Activated CD4-positive, alpha-beta memory T cell treated with anti-CD3 and anti-CD28 coated beads, Interleukin-2, amount 10 ng/mL, durations not matched to agents 7 days and 5 days (primary cell): ENCODE measurements around the gene THEMIS. TPM values are rescaled to one million over a fixed set of nuclear protein-coding genes. Genes with fewer than 3 reads are reported as not detected.

Source experiments
- CTCF ChIA-PET: fragments of 350-600 bp; sonication (Branson Sonifier 250); formaldehyde crosslinking; loops from one replicate; lab custom pipeline; 2021; ENCODE audit warnings: antibody characterized with exemption, inconsistent platforms; lab: Charles Lee
- POLR2A ChIA-PET: fragments of 350-600 bp; sonication (Branson Sonifier 250); formaldehyde crosslinking; loops from one replicate; lab custom pipeline; 2021; ENCODE audit warnings: antibody characterized with exemption; lab: Charles Lee
- DNase-seq: peaks from one replicate; pipeline ENCODE4 v3.0.0-alpha.2; 2020
- H3K27ac Mint-ChIP-seq: one replicate; pipeline ENCODE4 v1.8.0; 2021; ENCODE audit warnings: mild to moderate bottlenecking, mixed read lengths
- H3K27me3 Mint-ChIP-seq: one replicate; pipeline ENCODE4 v1.8.0; 2021; ENCODE audit warnings: mixed read lengths
- H3K36me3 Mint-ChIP-seq: one replicate; pipeline ENCODE4 v1.8.0; 2021; ENCODE audit warnings: low read depth, mixed read lengths
- H3K4me1 Mint-ChIP-seq: one replicate; pipeline ENCODE4 v1.8.0; 2021; ENCODE audit warnings: mixed read lengths
- H3K4me3 Mint-ChIP-seq: one replicate; pipeline ENCODE4 v1.8.0; 2021; ENCODE audit warnings: mild to moderate bottlenecking, mixed read lengths
- H3K9me3 Mint-ChIP-seq: one replicate; pipeline ENCODE4 v1.8.0; 2021; ENCODE audit warnings: mixed read lengths
- total RNA-seq, 2 experiments: library from RNA; stranded (reverse); gene quantifications; one replicate each; pipeline ENCODE4 v1.2.3, GENCODE V29; 2021

Gene THEMIS
- total RNA-seq, 2 experiments from 2014 or later: 65.6 to 68.2 TPM

DNA sequence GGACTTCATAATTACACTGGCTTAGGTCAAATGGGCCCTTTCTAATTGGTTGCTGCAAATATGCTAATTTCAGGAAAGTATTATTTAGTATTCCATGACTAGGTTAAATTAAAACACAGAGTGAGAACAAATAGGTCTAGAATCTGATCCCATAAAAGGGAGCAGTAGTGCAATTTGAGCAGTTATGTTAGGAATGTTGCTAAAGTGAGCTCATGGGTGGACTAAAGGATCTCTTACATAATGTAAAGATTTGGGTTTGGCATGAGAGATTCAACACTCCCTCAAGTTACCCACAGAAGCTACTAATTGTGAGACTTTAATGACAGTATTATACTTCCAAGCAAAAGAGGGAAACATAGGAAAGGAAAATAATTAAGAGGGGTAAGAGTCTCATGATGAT lies 214.8 kb downstream of the THEMIS start:
- Mint-ChIP-seq H3K4me3 (no peak overlapping the region), H3K9me3 (peaks cover 8% of the 10 kb centered on the region), H3K27ac (no peak overlapping the region), H3K27me3 (no peaks in the 10 kb centered on the region), H3K36me3 (peaks cover 20% of the 10 kb centered on the region), H3K4me1 (no peaks in the 10 kb centered on the region)
- CTCF ChIA-PET: no interaction called here
- POLR2A ChIA-PET: no interaction called here
- DNase-seq: no peak

DNA sequence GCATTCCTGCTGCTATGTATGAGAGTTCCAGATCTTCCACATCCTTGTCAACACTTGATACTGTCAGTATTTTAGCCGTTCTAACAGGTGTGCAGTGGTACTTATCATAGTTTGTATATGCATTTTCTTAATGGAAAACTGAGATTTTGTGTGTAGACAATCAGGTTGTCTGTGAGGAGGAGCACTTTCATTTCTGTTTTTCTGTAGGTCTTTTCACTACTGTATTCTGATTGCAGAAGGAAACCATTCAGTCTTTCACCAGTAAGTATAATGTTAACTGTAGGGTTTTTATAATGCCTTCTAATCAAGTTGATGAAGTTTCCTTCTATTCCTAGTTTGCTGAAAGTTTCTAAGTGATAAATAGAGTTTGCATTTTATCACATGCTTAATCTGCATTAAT lies 216.4 kb downstream of the THEMIS start:
- H3K36me3 Mint-ChIP-seq: peaks cover 18% of the 10 kb centered on the region
- H3K27me3 Mint-ChIP-seq: no peaks in the 10 kb centered on the region
- no peaks in the 10 kb centered on the region for H3K4me1 Mint-ChIP-seq
- H3K4me3 Mint-ChIP-seq: no peak overlapping the region
- ChIA-PET POLR2A (no interaction called here), CTCF (no interaction called here)
- H3K27ac Mint-ChIP-seq: no peak overlapping the region
- DNase-seq: no peak
- H3K9me3 Mint-ChIP-seq: peaks cover 8% of the 10 kb centered on the region
